PC-9 (cell line): ENCODE results near the gene FAM124B. TPM values are rescaled to one million over a fixed set of nuclear protein-coding genes. Genes with fewer than 3 reads are reported as not detected.

Experiments used
- BruUV-seq: library from RNA; stranded (reverse); fragments of 400-500 nt; replicated peaks from 2 replicates; lab custom pipeline; 2021; lab: Mats Ljungman, UMichigan
- CTCF ChIA-PET: fragments of 300-600 bp; sonication (Branson Sonifier 250); formaldehyde crosslinking; loops from one replicate; lab custom pipeline; 2022; ENCODE audit warnings: antibody characterized with exemption; lab: Charles Lee
- POLR2A ChIA-PET: fragments of 300-600 bp; sonication (Branson Sonifier 250); formaldehyde crosslinking; loops from one replicate; lab custom pipeline; 2022; ENCODE audit warnings: antibody characterized with exemption; ENCODE audit not compliant: unreplicated experiment; lab: Charles Lee
- DNase-seq, 2 experiments: peaks; one replicate each; pipeline versions ENCODE4 v3.0.0 to v3.0.0-alpha.2; 2015 to 2022; ENCODE audit warnings: mixed read lengths in 1 of 2
- H2AFZ ChIP-seq: fragments of 200-600 bp; sonication (generic); 2 replicates; pipeline ENCODE4 v1.8.1; 2017; ENCODE audit warnings: antibody characterized with exemption
- H3F3A ChIP-seq: fragments of 200-600 bp; sonication (generic); 2 replicates; pipeline ENCODE4 v1.8.1; 2017; ENCODE audit warnings: antibody characterized with exemption, mild to moderate bottlenecking, low read depth; ENCODE audit not compliant: insufficient read depth
- H3K27ac ChIP-seq: fragments of 200-600 bp; sonication (generic); 2 replicates; pipeline ENCODE4 v1.6.1; 2016; ENCODE audit warnings: mixed run types
- H3K27me3 ChIP-seq: fragments of 200-600 bp; sonication (generic); 2 replicates; pipeline ENCODE4 v1.6.1; 2016; ENCODE audit warnings: low read depth, mixed run types; ENCODE audit not compliant: insufficient read depth
- H3K36me3 ChIP-seq: fragments of 200-600 bp; sonication (generic); 2 replicates; pipeline ENCODE4 v1.6.1; 2016; ENCODE audit warnings: low read depth, mixed run types
- H3K4me1 ChIP-seq: fragments of 200-600 bp; sonication (generic); replicated peaks from 2 replicates; pipeline ENCODE4 v1.6.1; 2016; ENCODE audit warnings: mixed run types; ENCODE audit not compliant: insufficient read depth
- H3K4me2 ChIP-seq: fragments of 200-600 bp; sonication (generic); 2 replicates; pipeline ENCODE4 v1.6.1; 2017; ENCODE audit warnings: mixed run types
- H3K4me3 ChIP-seq: fragments of 200-600 bp; sonication (generic); 2 replicates; pipeline ENCODE4 v1.6.1; 2016; ENCODE audit warnings: mixed run types
- H3K79me2 ChIP-seq: fragments of 200-600 bp; sonication (generic); 2 replicates; pipeline ENCODE4 v1.6.1; 2017; ENCODE audit warnings: low read depth, mixed run types
- H3K9me2 ChIP-seq: fragments of 200-600 bp; sonication (generic); 2 replicates; pipeline ENCODE4 v1.8.1; 2017; ENCODE audit warnings: mild to moderate bottlenecking; ENCODE audit not compliant: insufficient read depth
- H3K9me3 ChIP-seq: fragments of 200-600 bp; sonication (generic); 2 replicates; pipeline ENCODE4 v1.8.1; 2016; ENCODE audit warnings: low read depth; ENCODE audit not compliant: insufficient read depth
- H4K20me1 ChIP-seq: fragments of 200-600 bp; sonication (generic); 2 replicates; pipeline ENCODE4 v1.8.1; 2017; ENCODE audit not compliant: insufficient read depth
- CTCF ChIP-seq: fragments of 200-600 bp; sonication (generic); conservative IDR thresholded peaks from 2 replicates; pipeline ENCODE4 v1.6.1; 2017; ENCODE audit warnings: mixed run types, antibody characterized with exemption, mild to moderate bottlenecking, moderate library complexity
- EZH2 ChIP-seq: fragments of 200-600 bp; sonication (generic); IDR thresholded peaks from 2 replicates; pipeline ENCODE4 v1.8.0; 2017; ENCODE audit warnings: antibody characterized with exemption, low read depth
- intact Hi-C: fragments of 100-400 bp; cut with micrococcal nuclease; formaldehyde crosslinking; loops from one replicate; pipeline ENCODE4 v1.10.0; 2022; ENCODE audit not compliant: unreplicated experiment
- total RNA-seq: library from RNA; stranded (reverse); gene quantifications from 2 replicates; pipeline ENCODE4 v1.2.3, GENCODE V29; 2021

The FAM124B gene
- total RNA-seq, 1 experiment from 2014 or later, result 0.17 TPM

- no peak overlapping the region for H3K27ac ChIP-seq
- TF ChIP-seq EZH2 (no peak), CTCF (no peak)
- H4K20me1 ChIP-seq, result no peaks in the 10 kb centered on the region
- ChIA-PET CTCF (interaction anchor here (0.6 kb wide), 1 partner anchor 150 kb away, joined by 4 read pairs; no protein-coding TSS in a partner anchor), POLR2A (no interaction called here)
- no peaks in the 10 kb centered on the region for H3K27me3 ChIP-seq
- H3K4me1 ChIP-seq, result no peaks in the 10 kb centered on the region
- H3F3A ChIP-seq, result no peaks in the 10 kb centered on the region
- H3K4me2 ChIP-seq, result no peak overlapping the region
- H3K79me2 ChIP-seq, result no peaks in the 10 kb centered on the region
- intact Hi-C loops, result no loop called here
- no TSS peak for BruUV-seq
- no peak for DNase-seq
- no peak overlapping the region for H3K4me3 ChIP-seq
- H3K9me3 ChIP-seq, result peaks cover 6% of the 10 kb centered on the region; the same call in 1 of the 2 replicates
- no peaks in the 10 kb centered on the region for H3K36me3 ChIP-seq
- no peaks in the 10 kb centered on the region for H3K9me2 ChIP-seq
- H2AFZ ChIP-seq, result no peak overlapping the region
Observed at GRCh38 chr2:224429441-224429810, 27.5 kb upstream of the FAM124B start.

DNA sequence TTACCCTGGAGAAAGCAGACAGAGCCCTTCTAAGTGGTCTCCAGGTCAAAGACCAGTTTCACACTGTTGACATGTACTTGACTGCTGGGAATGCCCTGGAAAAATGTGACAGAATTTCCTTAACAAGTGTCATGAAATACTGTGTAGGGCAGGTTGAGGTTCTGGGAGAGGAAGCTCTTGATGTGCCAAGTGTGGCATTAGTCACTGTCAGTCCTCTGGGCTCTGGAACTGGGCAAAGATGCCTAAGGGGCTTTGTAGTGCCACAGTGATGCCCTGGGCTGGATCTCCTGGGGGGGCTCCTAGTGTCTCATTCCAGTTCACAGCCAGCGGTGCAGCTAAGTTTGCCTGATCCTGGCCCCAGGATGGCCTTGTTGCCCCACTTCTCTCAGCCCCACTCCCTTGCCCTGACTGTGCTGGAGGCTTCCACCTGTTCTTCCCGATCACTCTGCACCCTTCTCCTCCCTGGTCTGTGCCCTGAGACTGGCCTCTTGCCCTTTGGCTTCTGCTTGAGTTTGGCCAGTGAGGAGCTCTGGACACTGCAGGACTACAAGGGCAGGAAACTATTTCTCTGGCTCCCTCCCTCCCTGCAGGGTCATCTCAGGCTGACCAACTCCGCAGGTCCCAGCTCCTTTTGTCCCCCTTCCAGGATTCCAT lies 27.0 kb upstream of the FAM124B start:
- no peaks in the 10 kb centered on the region for H3F3A ChIP-seq
- ChIA-PET POLR2A (no interaction called here), CTCF (interaction anchor here (0.6 kb wide), 1 partner anchor 151 kb away, joined by 4 read pairs; no protein-coding TSS in a partner anchor)
- H3K9me3 ChIP-seq, result peaks cover 6% of the 10 kb centered on the region; the same call in 1 of the 2 replicates
- BruUV-seq, result no TSS peak
- TF ChIP-seq CTCF, result no peak
- TF ChIP-seq EZH2, result no peak
- no peaks in the 10 kb centered on the region for H3K9me2 ChIP-seq
- no peak overlapping the region for H2AFZ ChIP-seq
- intact Hi-C loops, result no loop called here
- no peaks in the 10 kb centered on the region for H3K79me2 ChIP-seq
- no peak overlapping the region for H3K27ac ChIP-seq
- no peaks in the 10 kb centered on the region for H3K27me3 ChIP-seq
- DNase-seq, result no peak
- no peak overlapping the region for H3K4me3 ChIP-seq
- H3K4me2 ChIP-seq, result no peak overlapping the region
- no peaks in the 10 kb centered on the region for H3K36me3 ChIP-seq
- H4K20me1 ChIP-seq, result no peaks in the 10 kb centered on the region
- no peaks in the 10 kb centered on the region for H3K4me1 ChIP-seq

DNA sequence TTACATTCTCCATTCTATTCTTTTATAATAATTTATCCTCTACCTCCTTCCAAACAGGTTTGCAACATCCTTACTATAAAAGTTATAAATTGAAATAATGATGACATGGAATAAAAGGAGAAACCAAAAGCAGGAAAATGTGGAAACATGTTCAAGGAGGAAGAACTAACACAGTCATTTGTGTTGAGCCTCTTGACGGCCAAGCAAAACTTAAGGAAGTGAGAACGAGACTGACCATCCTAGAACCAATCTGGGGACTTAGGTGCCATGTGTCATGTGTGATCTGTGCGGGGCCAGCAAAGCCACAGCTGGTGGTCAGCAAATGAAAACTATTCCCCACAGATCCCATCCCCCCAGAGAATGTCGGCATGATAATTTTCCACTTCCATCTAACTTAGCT lies 25.6 kb upstream of the FAM124B start:
- Histone ChIP-seq H3K4me2 (no peak overlapping the region), H4K20me1 (no peaks in the 10 kb centered on the region), H3K9me3 (peaks cover 6% of the 10 kb centered on the region; the same call in 1 of the 2 replicates), H2AFZ (no peak overlapping the region), H3K27ac (no peak overlapping the region), H3K79me2 (no peaks in the 10 kb centered on the region), H3K36me3 (no peaks in the 10 kb centered on the region), H3K4me3 (no peak overlapping the region), H3F3A (no peaks in the 10 kb centered on the region), H3K9me2 (no peaks in the 10 kb centered on the region), H3K27me3 (no peaks in the 10 kb centered on the region), H3K4me1 (no peaks in the 10 kb centered on the region)
- no peak for DNase-seq
- POLR2A ChIA-PET, result no interaction called here
- CTCF ChIA-PET, result no interaction called here
- no TSS peak for BruUV-seq
- intact Hi-C loops, result no loop called here
- no peak for TF ChIP-seq CTCF
- no peak for TF ChIP-seq EZH2
